ENCODE measurements around the gene RABL2B. TPM values are rescaled to one million over a fixed set of nuclear protein-coding genes. Genes with fewer than 3 reads are reported as not detected.

RABL2B gene
- total RNA-seq, 1 experiment from 2014 or later: 19.0 TPM

- H3K4me2 ChIP-seq (ENCODE audit: insufficient read depth, insufficient read length, low read length): no peak overlapping the region
- H3K23me2 ChIP-seq (ENCODE audit: insufficient read length, low read depth, low read length, poor library complexity, severe bottlenecking): peaks cover 9% of the 10 kb centered on the region
- no peak overlapping the region for H3K18ac ChIP-seq (ENCODE audit: insufficient read length, low read depth, low read length)
- H3K14ac ChIP-seq (ENCODE audit: insufficient read depth, low read length): no peak overlapping the region; the same call in 1 of the 2 replicates
- H2BK120ac ChIP-seq (ENCODE audit: low read depth, low read length, poor library complexity, severe bottlenecking): no peak overlapping the region
- no peak overlapping the region for H2BK20ac ChIP-seq (ENCODE audit: low read depth, low read length, poor library complexity, severe bottlenecking)
- H2BK12ac ChIP-seq (ENCODE audit: insufficient read length, low read depth, low read length): no peak overlapping the region
- no peak overlapping the region for H2AK5ac ChIP-seq (ENCODE audit: insufficient read length, low read length)
- H4K8ac ChIP-seq (replicated peaks; ENCODE audit: insufficient read length, low read depth, low read length): no peak overlapping the region
- Mint-ChIP-seq H3K27me3 (ENCODE audit: low read depth) (peaks cover 74% of the 10 kb centered on the region), H3K4me3 (no peak overlapping the region), H3K9me3 (peaks cover 0 to 4% of the 10 kb centered on the region in 2 experiments; a peak in 1 of 5 replicates), H3K4me1 (peaks cover 8 to 14% of the 10 kb centered on the region in 2 experiments), H3K36me3 (ENCODE audit: insufficient read depth in 1 of 3, low read depth in 3 of 3) (peaks cover 4 to 14% (median 13%) of the 10 kb centered on the region in 3 experiments; a peak in 6 of 7 replicates), H3K27ac (no peak overlapping the region)
- no peaks in the 10 kb centered on the region for H3K79me1 ChIP-seq (ENCODE audit: insufficient read depth, low read depth, low read length, poor library complexity, severe bottlenecking)
- no peak overlapping the region for H4K5ac ChIP-seq (ENCODE audit: insufficient read length, low read depth, low read length)
- no peaks in the 10 kb centered on the region for H3K9me3 ChIP-seq (ENCODE audit: control insufficient read depth, low read depth, low read length)
- no peak overlapping the region for H2BK15ac ChIP-seq (ENCODE audit: low read depth, low read length)
- TF ChIP-seq CTCF (conservative IDR thresholded peaks at IDR 0.05): no peak
- no peak overlapping the region for H3K23ac ChIP-seq (ENCODE audit: insufficient read length, low read depth, low read length)
- no peak overlapping the region for H4K91ac ChIP-seq (ENCODE audit: insufficient read length, low read depth, low read length)
- no peak overlapping the region for H2AFZ ChIP-seq (ENCODE audit: low read length)
- H3K9ac ChIP-seq (ENCODE audit: extremely low read depth, insufficient read length, low read length): no peak overlapping the region
- H4K20me1 ChIP-seq (ENCODE audit: control insufficient read depth, insufficient read depth, insufficient read length): no peaks in the 10 kb centered on the region
- WGBS (ENCODE audit: extremely low coverage, insufficient read length, low lambda C conversion rate): no CpG with 5 or more reads among the region's 33 CpGs
- H3K4ac ChIP-seq (ENCODE audit: low read depth, low read length): no peak overlapping the region
- no peaks in the 10 kb centered on the region for H3K4me1 ChIP-seq (ENCODE audit: insufficient read depth, low read length)
- no peaks in the 10 kb centered on the region for H3K79me2 ChIP-seq (ENCODE audit: insufficient read depth, low read length)
- H2BK5ac ChIP-seq (ENCODE audit: insufficient read length, low read length): no peak overlapping the region
- DNase-seq: no peak
- no peak overlapping the region for H3T11ph ChIP-seq (ENCODE audit: low read length)
- H3K27ac ChIP-seq (ENCODE audit: insufficient read length, low read depth, low read length): no peak overlapping the region
- H3K27me3 ChIP-seq (ENCODE audit: insufficient read depth, low read length): peaks cover 40% of the 10 kb centered on the region; the same call in 1 of the 2 replicates
- no peak overlapping the region for H3K56ac ChIP-seq (ENCODE audit: insufficient read length, low read depth, low read length)
These were observed 61.3 kb downstream of the RABL2B start for GRCh38 chr22:50722048-50722701.
